OCI-LY1 (cell line): ENCODE data around the gene TMIGD3.

Experiments used
- H2AFZ ChIP-seq: fragments of 200-600 bp; sonication (generic), shearing (Covaris generic); 2 replicates; pipeline ENCODE4 v1.6.0; 2014; ENCODE audit warnings: antibody characterized with exemption, mild to moderate bottlenecking, low read length
- H3F3A ChIP-seq: fragments of 200-600 bp; sonication (generic), shearing (Covaris generic); 2 replicates; pipeline ENCODE4 v1.6.0; 2014; ENCODE audit warnings: mild to moderate bottlenecking, antibody characterized with exemption, low read length, moderate library complexity; ENCODE audit not compliant: insufficient read depth
- H3K27ac ChIP-seq: fragments of 200-600 bp; sonication (generic); 2 replicates; pipeline ENCODE4 v1.5.1; 2014; ENCODE audit warnings: low read length, mixed run types, mild to moderate bottlenecking, low read depth; ENCODE audit not compliant: poor library complexity, severe bottlenecking
- H3K27me3 ChIP-seq: fragments of 200-600 bp; sonication (generic); 2 replicates; pipeline ENCODE4 v1.6.0; 2014; ENCODE audit warnings: antibody characterized with exemption, mild to moderate bottlenecking, low read length, moderate library complexity; ENCODE audit not compliant: insufficient read depth
- H3K36me3 ChIP-seq: fragments of 200-600 bp; sonication (generic); 2 replicates; pipeline ENCODE4 v1.6.1; 2014; ENCODE audit warnings: mild to moderate bottlenecking, antibody characterized with exemption, low read length, moderate library complexity, mixed read lengths; ENCODE audit not compliant: insufficient read depth
- H3K4me1 ChIP-seq: fragments of 200-600 bp; sonication (generic); 2 replicates; pipeline ENCODE4 v1.5.1; 2014; ENCODE audit warnings: mild to moderate bottlenecking, low read length, moderate library complexity; ENCODE audit not compliant: insufficient read depth, severe bottlenecking
- H3K4me2 ChIP-seq: fragments of 200-600 bp; sonication (generic), shearing (Covaris generic); 2 replicates; pipeline ENCODE4 v1.6.1; 2014; ENCODE audit warnings: low read length
- H3K4me3 ChIP-seq: fragments of 200-600 bp; sonication (generic); 2 replicates; pipeline ENCODE4 v1.5.1; 2014; ENCODE audit warnings: low read length, low read depth, mild to moderate bottlenecking, mixed read lengths; ENCODE audit not compliant: poor library complexity, severe bottlenecking
- H3K79me2 ChIP-seq: fragments of 200-600 bp; shearing (Covaris generic); 2 replicates; pipeline ENCODE4 v1.6.1; 2016; ENCODE audit warnings: mixed run types, low read length, mixed read lengths; ENCODE audit not compliant: insufficient read depth
- H3K9ac ChIP-seq: fragments of 200-600 bp; sonication (generic), shearing (Covaris generic); 2 replicates; pipeline ENCODE4 v1.6.1; 2014; ENCODE audit warnings: mild to moderate bottlenecking, low read length, mixed read lengths
- H3K9me2 ChIP-seq: fragments of 200-600 bp; sonication (generic), shearing (Covaris generic); 2 replicates; pipeline ENCODE4 v1.6.1; 2014; ENCODE audit warnings: low read depth, mild to moderate bottlenecking, low read length, mixed read lengths
- H3K9me3 ChIP-seq: fragments of 200-600 bp; shearing (Covaris generic); 2 replicates; pipeline ENCODE4 v1.6.1; 2014; ENCODE audit warnings: low read length, mixed read lengths
- H4K20me1 ChIP-seq: fragments of 200-600 bp; sonication (generic), shearing (Covaris generic); 2 replicates; pipeline ENCODE4 v1.6.0; 2016; ENCODE audit warnings: mild to moderate bottlenecking, low read length; ENCODE audit not compliant: insufficient read depth
- CTCF ChIP-seq: fragments of 200-600 bp; sonication (generic), shearing (Covaris generic); IDR thresholded peaks from 2 replicates; pipeline ENCODE4 v1.5.1; 2017; ENCODE audit warnings: mild to moderate bottlenecking, antibody characterized with exemption, low read length, moderate library complexity, mixed read lengths
- EZH2 ChIP-seq: fragments of 200-600 bp; sonication (generic), shearing (Covaris generic); IDR thresholded peaks from 2 replicates; pipeline ENCODE4 v1.8.0; 2017; ENCODE audit warnings: borderline replicate concordance, mixed run types, mild to moderate bottlenecking, antibody characterized with exemption, low read length, moderate library complexity, mixed read lengths

TMIGD3 gene

DNA sequence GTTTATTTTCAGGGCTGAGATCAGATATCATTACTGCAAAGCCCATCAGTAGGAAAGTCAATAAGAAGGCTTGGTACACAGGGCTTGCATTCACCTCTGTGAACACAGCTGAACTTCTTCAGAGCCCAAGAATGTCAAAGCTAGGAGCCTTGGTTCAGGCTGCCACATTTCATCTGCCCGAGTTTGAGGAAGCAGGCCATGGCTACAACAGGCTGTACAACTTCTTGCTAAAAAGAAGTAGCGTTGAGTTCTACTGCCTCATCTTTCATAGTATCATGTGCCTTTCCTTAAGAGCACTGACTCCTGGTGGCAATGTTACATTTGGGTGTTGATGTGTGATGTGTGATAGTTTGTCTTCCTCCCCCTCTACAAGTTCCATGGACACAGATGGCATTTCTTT, 19.6 kb downstream of the TMIGD3 start:
- no peaks in the 10 kb centered on the region for H3K27me3 ChIP-seq
- TF ChIP-seq CTCF: no peak
- TF ChIP-seq EZH2: no peak
- H4K20me1 ChIP-seq: no peaks in the 10 kb centered on the region

GRCh38 chr1:111483166-111483565, 20.3 kb downstream of the TMIGD3 start:
- no peaks in the 10 kb centered on the region for H4K20me1 ChIP-seq
- no peak overlapping the region for H3K27ac ChIP-seq
- TF ChIP-seq EZH2 (no peak), CTCF (no peak)
- no peaks in the 10 kb centered on the region for H3K79me2 ChIP-seq
- no peak overlapping the region for H3K9ac ChIP-seq
- no peaks in the 10 kb centered on the region for H3K9me2 ChIP-seq
- H3K9me3 ChIP-seq: no peaks in the 10 kb centered on the region
- no peaks in the 10 kb centered on the region for H3K36me3 ChIP-seq
- no peak overlapping the region for H3K4me2 ChIP-seq
- no peak overlapping the region for H2AFZ ChIP-seq
- no peaks in the 10 kb centered on the region for H3K27me3 ChIP-seq
- no peak overlapping the region for H3K4me3 ChIP-seq
- no peaks in the 10 kb centered on the region for H3F3A ChIP-seq
- H3K4me1 ChIP-seq: no peaks in the 10 kb centered on the region

More for the DNA sequence above, 19.6 kb downstream of the TMIGD3 start:
- Histone ChIP-seq H3K79me2 (no peaks in the 10 kb centered on the region), H3K9me3 (no peaks in the 10 kb centered on the region), H3F3A (no peaks in the 10 kb centered on the region), H3K4me2 (no peak overlapping the region), H3K4me3 (no peak overlapping the region), H3K9ac (no peak overlapping the region), H3K36me3 (no peaks in the 10 kb centered on the region), H3K27ac (no peak overlapping the region), H3K4me1 (no peaks in the 10 kb centered on the region), H3K9me2 (no peaks in the 10 kb centered on the region), H2AFZ (no peak overlapping the region)

GRCh38 chr1:111481387-111482221, 21.8 kb downstream of the TMIGD3 start:
- Histone ChIP-seq H3K27me3 (no peaks in the 10 kb centered on the region), H3F3A (no peaks in the 10 kb centered on the region), H3K4me1 (peaks cover 8% of the 10 kb centered on the region), H3K9me2 (no peaks in the 10 kb centered on the region), H3K4me2 (no peak overlapping the region), H3K4me3 (no peak overlapping the region), H3K79me2 (no peaks in the 10 kb centered on the region), H3K27ac (no peak overlapping the region), H3K9me3 (no peaks in the 10 kb centered on the region), H3K36me3 (no peaks in the 10 kb centered on the region), H3K9ac (no peak overlapping the region), H4K20me1 (no peaks in the 10 kb centered on the region), H2AFZ (no peak overlapping the region)
- TF ChIP-seq CTCF: peak; percentile 73
- TF ChIP-seq EZH2: no peak
